Right forelimb (tissue), 1 donor: ENCODE measurements around the gene HDGFL3.

Experiments used
- DNase-seq: peaks from one replicate; pipeline ENCODE4 v3.0.0-alpha.2; 2018

HDGFL3 gene

GRCh38 chr15:83119968-83120581 is 87.5 kb downstream of the HDGFL3 start:
- no peak for DNase-seq

- DNase-seq = no peak
These were observed 88.7 kb downstream of the HDGFL3 start for GRCh38 chr15:83118968-83119367.

GRCh38 chr15:83118291-83118827 is 89.3 kb downstream of the HDGFL3 start:
- DNase-seq = no peak

- no peak for DNase-seq
These were observed 91.6 kb downstream of the HDGFL3 start for GRCh38 chr15:83115831-83116565.

GRCh38 chr15:83115410-83115809 is 92.2 kb downstream of the HDGFL3 start:
- DNase-seq = no peak

- DNase-seq = no peak
These were observed 92.8 kb downstream of the HDGFL3 start for GRCh38 chr15:83114856-83115255.

GRCh38 chr15:83113881-83114674 is 93.5 kb downstream of the HDGFL3 start:
- no peak for DNase-seq

GRCh38 chr15:83112956-83113299 is 94.7 kb downstream of the HDGFL3 start:
- no peak for DNase-seq

- DNase-seq = no peak
These were observed 95.2 kb downstream of the HDGFL3 start for GRCh38 chr15:83112233-83112955.

GRCh38 chr15:83111149-83111548 is 96.5 kb downstream of the HDGFL3 start:
- DNase-seq = no peak

GRCh38 chr15:83110381-83110780 is 97.2 kb downstream of the HDGFL3 start:
- DNase-seq = no peak

GRCh38 chr15:83109532-83109931 is 98.1 kb downstream of the HDGFL3 start:
- DNase-seq = no peak

GRCh38 chr15:83108266-83109219 is 99.1 kb downstream of the HDGFL3 start:
- DNase-seq = no peak

- no peak for DNase-seq
These were observed 99.8 kb downstream of the HDGFL3 start for GRCh38 chr15:83107841-83108181.

- no peak for DNase-seq
These were observed 100.4 kb downstream of the HDGFL3 start, which contains the start of gene TM6SF1 for GRCh38 chr15:83106994-83107840. Gene TM6SF1, plus strand, starts transcription at chr15:83107645. Its CDS starts 36 bp downstream, at chr15:83107681.

- no peak for DNase-seq
These were observed 102.2 kb downstream of the HDGFL3 start for GRCh38 chr15:83105440-83105839.

- no peak for DNase-seq
These were observed 103.5 kb downstream of the HDGFL3 start for GRCh38 chr15:83104141-83104540.

GRCh38 chr15:83102346-83102745 is 105.3 kb downstream of the HDGFL3 start:
- DNase-seq = no peak

GRCh38 chr15:83100097-83100646 is 107.5 kb downstream of the HDGFL3 start:
- no peak for DNase-seq

GRCh38 chr15:83099290-83099689 is 108.3 kb downstream of the HDGFL3 start:
- no peak for DNase-seq
